HG03066 (cell line): ENCODE measurements around the gene SPATA16.

Experiments
- ATAC-seq: cut with Tn5 transposase; IDR thresholded peaks from one replicate; pipeline ENCODE4 v1.9.1; 2021; ENCODE audit warnings: low read depth; ENCODE audit not compliant: unreplicated experiment

Gene SPATA16

GRCh38 chr3:172846103-172846561, 294.9 kb downstream of the SPATA16 start:
- no peak for ATAC-seq

GRCh38 chr3:172844428-172844827, 296.6 kb downstream of the SPATA16 start:
- no peak for ATAC-seq

- no peak for ATAC-seq
These were observed 300.1 kb downstream of the SPATA16 start for GRCh38 chr3:172840913-172841312.

GRCh38 chr3:172840463-172840862, 300.6 kb downstream of the SPATA16 start:
- ATAC-seq = no peak

- no peak for ATAC-seq
These were observed 301.4 kb downstream of the SPATA16 start for GRCh38 chr3:172839679-172840078.
